ENCODE measurements around the gene COL4A2.

COL4A2 gene

GRCh38 chr13:110500341-110500740, 193.3 kb downstream of the COL4A2 start:
- TF ChIP-seq, protein P1, sequence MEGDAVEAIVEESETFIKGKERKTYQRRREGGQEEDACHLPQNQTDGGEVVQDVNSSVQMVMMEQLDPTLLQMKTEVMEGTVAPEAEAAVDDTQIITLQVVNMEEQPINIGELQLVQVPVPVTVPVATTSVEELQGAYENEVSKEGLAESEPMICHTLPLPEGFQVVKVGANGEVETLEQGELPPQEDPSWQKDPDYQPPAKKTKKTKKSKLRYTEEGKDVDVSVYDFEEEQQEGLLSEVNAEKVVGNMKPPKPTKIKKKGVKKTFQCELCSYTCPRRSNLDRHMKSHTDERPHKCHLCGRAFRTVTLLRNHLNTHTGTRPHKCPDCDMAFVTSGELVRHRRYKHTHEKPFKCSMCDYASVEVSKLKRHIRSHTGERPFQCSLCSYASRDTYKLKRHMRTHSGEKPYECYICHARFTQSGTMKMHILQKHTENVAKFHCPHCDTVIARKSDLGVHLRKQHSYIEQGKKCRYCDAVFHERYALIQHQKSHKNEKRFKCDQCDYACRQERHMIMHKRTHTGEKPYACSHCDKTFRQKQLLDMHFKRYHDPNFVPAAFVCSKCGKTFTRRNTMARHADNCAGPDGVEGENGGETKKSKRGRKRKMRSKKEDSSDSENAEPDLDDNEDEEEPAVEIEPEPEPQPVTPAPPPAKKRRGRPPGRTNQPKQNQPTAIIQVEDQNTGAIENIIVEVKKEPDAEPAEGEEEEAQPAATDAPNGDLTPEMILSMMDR (IDR thresholded peaks at IDR 0.05) = no peak

- TF ChIP-seq, protein P1 (IDR thresholded peaks at IDR 0.05) = no peak
These were observed 194.1 kb downstream of the COL4A2 start for GRCh38 chr13:110501188-110501587.

DNA sequence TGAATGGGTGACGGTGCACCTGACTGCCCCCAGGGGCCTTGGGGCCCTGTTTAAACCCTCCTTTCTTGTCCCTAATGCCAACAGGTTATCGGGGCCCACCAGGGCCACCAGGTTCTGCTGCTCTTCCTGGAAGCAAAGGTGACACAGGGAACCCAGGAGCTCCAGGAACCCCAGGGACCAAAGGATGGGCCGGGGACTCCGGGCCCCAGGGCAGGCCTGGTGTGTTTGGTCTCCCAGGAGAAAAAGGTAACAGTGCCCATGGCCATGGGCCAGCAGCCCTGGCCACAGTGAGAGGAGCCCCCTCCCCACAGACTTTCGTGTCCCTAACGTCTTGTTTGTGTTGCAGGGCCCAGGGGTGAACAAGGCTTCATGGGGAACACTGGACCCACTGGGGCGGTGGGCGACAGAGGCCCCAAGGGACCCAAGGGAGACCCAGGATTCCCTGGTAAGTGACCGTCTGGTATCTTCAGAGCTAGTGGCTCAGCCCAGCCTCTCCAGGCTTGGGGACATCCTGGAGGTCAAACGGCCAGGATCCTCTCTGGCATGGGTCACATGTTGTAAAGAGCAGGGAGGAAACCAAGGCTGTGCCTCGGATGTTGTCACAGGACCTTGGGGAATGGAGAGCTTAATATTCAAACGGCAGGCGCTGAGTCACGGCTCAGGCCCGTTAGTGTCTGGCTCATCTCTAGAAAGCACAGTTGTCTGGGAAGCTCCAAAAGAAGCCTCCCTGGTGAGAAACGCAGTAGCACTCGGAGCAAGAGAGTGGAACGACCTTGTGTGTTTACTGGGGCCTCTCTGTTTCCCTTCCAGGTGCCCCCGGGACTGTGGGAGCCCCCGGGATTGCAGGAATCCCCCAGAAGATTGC, 196.2 kb downstream of the COL4A2 start:
- TF ChIP-seq, protein P1 (IDR thresholded peaks at IDR 0.05) = no peak

- TF ChIP-seq, protein P1 (IDR thresholded peaks at IDR 0.05) = no peak
These were observed 197.0 kb downstream of the COL4A2 start for GRCh38 chr13:110503979-110504499.

DNA sequence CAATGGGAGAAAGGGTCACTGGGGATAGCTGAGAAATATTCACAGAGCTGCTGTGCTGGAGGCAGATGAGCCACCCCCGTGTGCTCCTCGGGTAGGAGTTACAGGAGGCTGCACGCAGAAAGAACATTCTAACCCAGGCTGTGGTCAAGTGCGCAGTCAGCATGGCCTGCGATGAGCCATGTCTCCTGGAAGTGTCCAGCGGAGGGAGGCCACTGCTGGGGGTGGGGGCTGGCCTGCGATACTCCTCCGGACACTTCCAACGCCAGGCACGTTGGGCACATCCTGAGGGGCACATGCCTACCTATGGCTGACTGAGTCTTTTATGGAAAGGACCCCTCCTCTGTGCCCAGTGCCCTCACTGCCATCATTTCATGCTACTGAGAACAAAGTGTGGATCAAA, 198.5 kb downstream of the COL4A2 start:
- TF ChIP-seq, protein P1 (IDR thresholded peaks at IDR 0.05) = no peak

GRCh38 chr13:110506396-110506795, 199.3 kb downstream of the COL4A2 start:
- TF ChIP-seq, protein P1 (IDR thresholded peaks at IDR 0.05) = no peak

DNA sequence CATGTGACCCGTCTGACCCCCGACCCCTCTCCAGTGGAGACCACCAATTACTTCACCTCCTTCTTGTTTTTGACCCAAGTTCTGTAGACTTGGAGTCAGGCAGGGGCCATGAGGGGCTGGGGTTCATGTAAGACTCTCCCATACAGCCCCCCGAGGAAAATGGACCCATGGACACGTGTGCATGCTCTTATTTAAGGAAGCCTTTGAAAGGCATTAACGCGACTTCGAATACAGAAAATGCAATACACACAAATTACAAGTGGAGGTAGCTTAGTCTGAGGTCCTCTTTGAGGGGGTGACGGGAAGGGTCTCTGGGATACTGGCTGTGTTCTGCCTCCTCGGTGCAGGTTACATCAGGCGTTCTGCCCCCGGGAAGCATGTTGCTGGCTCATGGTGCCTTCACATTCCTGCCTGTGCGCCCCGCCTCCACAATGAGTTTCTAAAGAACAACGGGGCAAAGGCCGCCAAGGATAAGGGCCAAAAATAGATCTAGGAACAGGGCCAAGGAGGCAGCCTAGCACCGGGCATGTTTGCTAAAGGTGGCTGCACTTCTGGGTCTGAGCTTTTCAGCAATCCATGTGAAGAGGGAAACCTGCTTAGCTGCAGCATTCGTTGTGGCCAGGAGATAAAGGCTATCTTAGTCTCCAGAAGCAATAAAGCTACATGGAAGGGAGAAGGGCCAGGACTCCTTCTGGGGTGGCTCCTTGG, 199.9 kb downstream of the COL4A2 start:
- TF ChIP-seq, protein P1 (IDR thresholded peaks at IDR 0.05) = no peak
